GM18868 (cell line): Measurements from ENCODE around the gene TEFM.
A peak's percentile ranks its signal among the peaks of the same experiment; 100 is the strongest.
"Not testable (repeated sequence)": the region's sequence is repeated elsewhere in the genome, so short reads cannot be mapped to it uniquely, and the experiment has no call there.

Source experiments
- ATAC-seq: cut with Tn5 transposase; IDR thresholded peaks from one replicate; pipeline ENCODE4 v1.9.1; 2021; ENCODE audit warnings: mild to moderate bottlenecking, moderate library complexity; ENCODE audit not compliant: unreplicated experiment

Gene TEFM

GRCh38 chr17:30906101-30906911 is at the start of gene TEFM:
Gene TEFM (minus strand): TSS chr17:30906238. CDS start chr17:30906198, 40 bp downstream.
- ATAC-seq: peak; percentile 84

GRCh38 chr17:30954046-30954830 is 48.2 kb upstream of the TEFM start:
- ATAC-seq: no peak

GRCh38 chr17:30952638-30953393 is 46.8 kb upstream of the TEFM start:
- ATAC-seq: no peak

- ATAC-seq: no peak
Measured at GRCh38 chr17:30950669-30951399, 44.8 kb upstream of the TEFM start.

- no peak for ATAC-seq
Measured at GRCh38 chr17:30950189-30950588, 44.2 kb upstream of the TEFM start.

- ATAC-seq: no peak
Measured at GRCh38 chr17:30947796-30948195, 41.8 kb upstream of the TEFM start.

- no peak for ATAC-seq
Measured at GRCh38 chr17:30942308-30943079, 36.5 kb upstream of the TEFM start.

- no peak for ATAC-seq
Measured at GRCh38 chr17:30939051-30939689, 33.1 kb upstream of the TEFM start.

- ATAC-seq: no peak
Measured at GRCh38 chr17:30933966-30934365, 27.9 kb upstream of the TEFM start.

- ATAC-seq: not testable (repeated sequence)
Measured at GRCh38 chr17:30931582-30931981, 25.5 kb upstream of the TEFM start.

GRCh38 chr17:30930495-30930894 is 24.5 kb upstream of the TEFM start:
- ATAC-seq: no peak

- not testable (repeated sequence) for ATAC-seq
Measured at GRCh38 chr17:30929861-30930260, 23.8 kb upstream of the TEFM start.

GRCh38 chr17:30929081-30929633 is 23.1 kb upstream of the TEFM start:
- ATAC-seq: no peak

GRCh38 chr17:30928584-30928983 is 22.5 kb upstream of the TEFM start:
- ATAC-seq: no peak

- ATAC-seq: no peak
Measured at GRCh38 chr17:30927756-30928155, 21.7 kb upstream of the TEFM start.

GRCh38 chr17:30926516-30926915 is 20.5 kb upstream of the TEFM start:
- no peak for ATAC-seq

- no peak for ATAC-seq
Measured at GRCh38 chr17:30924341-30924740, 18.3 kb upstream of the TEFM start.

- ATAC-seq: no peak
Measured at GRCh38 chr17:30922235-30923030, 16.4 kb upstream of the TEFM start.
